Glutamatergic neuron (in vitro differentiated cells): Measurements from ENCODE around the gene CADM1. TPM values are rescaled to one million over a fixed set of nuclear protein-coding genes. Genes with fewer than 3 reads are reported as not detected.

Source experiments
- DNase-seq: peaks from one replicate; pipeline ENCODE4 v3.0.0; 2022
- H3K27ac Mint-ChIP-seq: one replicate; pipeline ENCODE4 v1.8.0; 2020; ENCODE audit warnings: mild to moderate bottlenecking, mixed read lengths, inconsistent platforms; ENCODE audit not compliant: unreplicated experiment
- H3K27me3 Mint-ChIP-seq: one replicate; pipeline ENCODE4 v1.8.0; 2020; ENCODE audit warnings: mild to moderate bottlenecking, moderate library complexity, mixed read lengths, inconsistent platforms; ENCODE audit not compliant: unreplicated experiment
- H3K36me3 Mint-ChIP-seq: one replicate; pipeline ENCODE4 v1.8.0; 2020; ENCODE audit warnings: mild to moderate bottlenecking, mixed read lengths, inconsistent platforms; ENCODE audit not compliant: unreplicated experiment
- H3K4me1 Mint-ChIP-seq: one replicate; pipeline ENCODE4 v1.8.0; 2020; ENCODE audit warnings: mild to moderate bottlenecking, low read depth, mixed read lengths, inconsistent platforms; ENCODE audit not compliant: unreplicated experiment
- H3K4me3 Mint-ChIP-seq: one replicate; pipeline ENCODE4 v1.8.0; 2020; ENCODE audit warnings: mild to moderate bottlenecking, mixed read lengths, inconsistent platforms; ENCODE audit not compliant: unreplicated experiment
- H3K9me3 Mint-ChIP-seq: one replicate; pipeline ENCODE4 v1.8.0; 2020; ENCODE audit warnings: mild to moderate bottlenecking, moderate library complexity, mixed read lengths, inconsistent platforms; ENCODE audit not compliant: unreplicated experiment
- total RNA-seq: library from RNA; stranded (reverse); fragmentation: NEBNext Ultra II Directional; extraction: Animal tissue kit (Norgen Biotek cat#: 25700); gene quantifications from one replicate; pipeline ENCODE4 v1.2.1, GENCODE V29; 2021; ENCODE audit not compliant: unreplicated experiment
- TF ChIP-seq, protein P1 (sequence below): fragments of 200-600 bp; sonication (generic); IDR thresholded peaks from one replicate; pipeline ENCODE4 v1.5.0; 2021; ENCODE audit not compliant: partially characterized antibody, unreplicated experiment

Gene CADM1
- total RNA-seq, 1 donor from 2014 or later, result 1,339 TPM

DNA sequence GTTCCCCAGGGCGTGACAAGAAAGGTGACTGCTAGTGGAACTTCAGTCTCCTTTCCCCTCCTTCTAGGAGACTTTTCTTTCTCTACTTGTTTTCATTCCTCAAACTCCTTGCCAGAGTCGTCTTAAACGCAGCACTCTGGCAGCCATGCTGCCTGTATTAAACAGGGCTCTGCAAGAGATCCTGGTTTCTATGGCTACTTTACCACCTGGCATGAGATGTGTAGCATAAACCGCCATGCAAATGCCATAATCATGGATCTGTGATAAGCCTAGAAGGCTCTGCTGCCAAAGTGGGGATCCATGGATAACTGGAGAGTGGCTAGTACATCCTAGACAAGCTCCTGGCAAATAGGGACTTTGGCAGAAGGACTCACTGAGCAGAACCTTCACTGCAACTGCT lies 321.1 kb downstream of the CADM1 start:
- H3K27me3 Mint-ChIP-seq, result peaks cover 25% of the 10 kb centered on the region
- H3K27ac Mint-ChIP-seq, result no peak overlapping the region
- no peak for DNase-seq
- H3K9me3 Mint-ChIP-seq, result peaks cover 39% of the 10 kb centered on the region
- H3K4me1 Mint-ChIP-seq, result peaks cover 55% of the 10 kb centered on the region
- TF ChIP-seq, protein P1, sequence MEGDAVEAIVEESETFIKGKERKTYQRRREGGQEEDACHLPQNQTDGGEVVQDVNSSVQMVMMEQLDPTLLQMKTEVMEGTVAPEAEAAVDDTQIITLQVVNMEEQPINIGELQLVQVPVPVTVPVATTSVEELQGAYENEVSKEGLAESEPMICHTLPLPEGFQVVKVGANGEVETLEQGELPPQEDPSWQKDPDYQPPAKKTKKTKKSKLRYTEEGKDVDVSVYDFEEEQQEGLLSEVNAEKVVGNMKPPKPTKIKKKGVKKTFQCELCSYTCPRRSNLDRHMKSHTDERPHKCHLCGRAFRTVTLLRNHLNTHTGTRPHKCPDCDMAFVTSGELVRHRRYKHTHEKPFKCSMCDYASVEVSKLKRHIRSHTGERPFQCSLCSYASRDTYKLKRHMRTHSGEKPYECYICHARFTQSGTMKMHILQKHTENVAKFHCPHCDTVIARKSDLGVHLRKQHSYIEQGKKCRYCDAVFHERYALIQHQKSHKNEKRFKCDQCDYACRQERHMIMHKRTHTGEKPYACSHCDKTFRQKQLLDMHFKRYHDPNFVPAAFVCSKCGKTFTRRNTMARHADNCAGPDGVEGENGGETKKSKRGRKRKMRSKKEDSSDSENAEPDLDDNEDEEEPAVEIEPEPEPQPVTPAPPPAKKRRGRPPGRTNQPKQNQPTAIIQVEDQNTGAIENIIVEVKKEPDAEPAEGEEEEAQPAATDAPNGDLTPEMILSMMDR, result no peak
- H3K36me3 Mint-ChIP-seq, result peaks cover 4% of the 10 kb centered on the region
- H3K4me3 Mint-ChIP-seq, result no peak overlapping the region

DNA sequence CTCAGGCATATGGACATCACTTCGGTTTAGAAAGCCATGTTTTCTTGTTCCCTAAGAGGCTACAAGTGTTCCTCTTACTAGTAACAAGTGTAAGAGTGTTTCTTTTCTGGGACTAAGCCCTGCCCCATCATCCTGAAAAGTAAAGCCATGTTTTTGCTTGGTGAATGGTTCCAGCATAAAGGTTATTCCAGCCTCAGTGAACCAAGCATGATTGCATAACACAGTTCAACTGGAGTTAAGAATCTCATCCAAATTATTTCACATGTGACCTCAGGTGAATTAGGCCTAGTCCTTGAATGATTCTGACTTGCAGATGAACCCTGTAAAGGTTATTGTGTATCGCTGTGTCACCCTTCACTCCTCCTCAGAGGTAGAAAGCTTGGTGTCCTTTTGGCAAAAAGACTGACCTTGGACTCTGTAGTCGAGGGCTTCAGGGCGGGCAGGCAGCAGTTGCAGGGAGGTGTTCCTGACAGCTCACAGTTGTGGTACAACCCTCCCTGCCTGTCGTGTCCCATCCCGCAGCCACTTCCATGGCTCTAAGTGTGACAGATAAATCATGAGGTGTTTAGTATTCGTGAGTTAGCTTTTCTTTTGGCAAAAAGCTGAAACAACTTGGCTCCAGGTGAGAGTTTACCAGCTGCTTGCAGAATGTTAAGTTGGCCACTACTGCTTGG lies 321.8 kb downstream of the CADM1 start:
- Mint-ChIP-seq H3K4me1 (peaks cover 55% of the 10 kb centered on the region), H3K27me3 (peaks cover 27% of the 10 kb centered on the region), H3K9me3 (peaks cover 40% of the 10 kb centered on the region), H3K36me3 (peaks cover 4% of the 10 kb centered on the region), H3K4me3 (no peak overlapping the region), H3K27ac (no peak overlapping the region)
- DNase-seq, result no peak
- TF ChIP-seq, protein P1, result no peak

DNA sequence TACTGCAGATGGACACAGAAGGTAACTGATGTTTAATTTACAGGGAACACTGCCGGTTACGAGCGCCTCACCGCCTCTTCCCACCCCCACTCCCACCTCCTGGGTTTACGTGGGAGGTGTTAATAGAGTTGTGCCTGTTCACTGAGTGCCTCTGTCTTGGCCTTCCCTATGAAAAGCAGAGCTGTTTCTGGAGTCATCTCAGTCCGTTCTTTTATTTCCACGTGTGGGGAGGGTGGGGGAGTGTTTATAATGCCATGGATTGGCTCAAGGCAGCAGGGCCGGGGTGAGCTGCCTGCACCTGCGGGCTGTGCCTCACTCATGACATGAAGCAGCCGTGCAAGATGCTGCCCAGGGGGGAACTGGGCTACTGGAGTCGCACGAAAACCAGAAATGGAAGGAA lies 322.7 kb downstream of the CADM1 start:
- H3K27ac Mint-ChIP-seq, result peak overlapping the region; percentile 52
- H3K4me3 Mint-ChIP-seq, result peak overlapping the region; percentile 13
- peaks cover 40% of the 10 kb centered on the region for H3K9me3 Mint-ChIP-seq
- peaks cover 25% of the 10 kb centered on the region for H3K27me3 Mint-ChIP-seq
- no peak for DNase-seq
- TF ChIP-seq, protein P1, result no peak
- H3K36me3 Mint-ChIP-seq, result peaks cover 4% of the 10 kb centered on the region
- H3K4me1 Mint-ChIP-seq, result peaks cover 55% of the 10 kb centered on the region

DNA sequence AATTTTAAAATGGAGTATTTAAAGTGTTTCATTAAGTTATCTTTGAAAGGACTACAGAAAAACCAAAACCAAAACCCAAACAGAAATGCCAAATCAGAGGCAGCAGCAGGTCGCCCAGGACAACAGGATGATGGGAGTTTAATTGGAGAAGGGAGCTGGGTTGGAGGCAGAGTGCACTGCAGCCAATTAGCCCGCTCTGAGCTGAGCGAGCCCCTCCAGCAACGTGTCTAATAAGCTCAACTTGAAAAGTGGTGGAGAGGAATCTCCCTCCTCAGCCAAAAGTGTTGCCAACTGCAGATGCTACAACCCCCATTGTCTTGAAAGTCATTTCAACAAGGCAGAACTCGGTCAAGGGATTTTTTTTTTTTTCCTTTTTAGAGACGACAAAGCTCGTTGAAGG lies 323.9 kb downstream of the CADM1 start:
- DNase-seq, result no peak

DNA sequence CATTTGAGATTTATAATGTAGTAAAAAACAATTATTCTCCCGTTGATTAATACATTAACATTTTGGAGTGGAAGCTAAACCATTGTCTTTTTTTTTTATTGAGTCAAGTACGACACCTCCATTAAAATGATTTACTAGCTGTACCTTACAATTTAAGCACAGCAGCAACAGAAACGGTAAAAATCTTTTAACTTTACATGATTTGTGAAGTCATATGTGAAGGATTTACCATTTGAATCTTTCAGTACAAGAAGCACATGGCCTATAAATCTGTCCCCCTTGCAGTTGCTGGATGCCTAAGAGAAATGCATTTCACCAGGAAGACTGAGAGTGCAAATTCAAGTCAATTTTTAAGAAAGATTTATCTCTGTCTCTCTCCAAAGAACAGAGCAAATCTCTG lies 324.6 kb downstream of the CADM1 start:
- Mint-ChIP-seq H3K4me3 (peak overlapping the region; percentile 39), H3K4me1 (peaks cover 61% of the 10 kb centered on the region), H3K27ac (no peak overlapping the region), H3K36me3 (no peaks in the 10 kb centered on the region), H3K27me3 (peaks cover 27% of the 10 kb centered on the region), H3K9me3 (peaks cover 34% of the 10 kb centered on the region)
- no peak for DNase-seq
- TF ChIP-seq, protein P1, result no peak

More for the DNA sequence above, 323.9 kb downstream of the CADM1 start:
- H3K9me3 Mint-ChIP-seq, result peaks cover 35% of the 10 kb centered on the region
- peaks cover under 1% of the 10 kb centered on the region for H3K36me3 Mint-ChIP-seq
- TF ChIP-seq, protein P1, result no peak
- H3K4me3 Mint-ChIP-seq, result peak overlapping the region; percentile 17
- H3K27me3 Mint-ChIP-seq, result peaks cover 26% of the 10 kb centered on the region
- no peak overlapping the region for H3K27ac Mint-ChIP-seq
- H3K4me1 Mint-ChIP-seq, result peaks cover 57% of the 10 kb centered on the region
